Endothelial cell of umbilical vein (primary cell): ENCODE results near the gene MAP3K19. TPM values are rescaled to one million over a fixed set of nuclear protein-coding genes. Genes with fewer than 3 reads are reported as not detected.

Source experiments
- BruUV-seq: library from RNA; stranded (reverse); fragments of 400-500 nt; replicated peaks from 2 replicates; lab custom pipeline; 2021; lab: Mats Ljungman, UMichigan
- CTCF ChIA-PET: fragments of 300-600, 350-600 bp; sonication (Branson Sonifier 250); formaldehyde crosslinking; loops from one replicate; lab custom pipeline; 2021; ENCODE audit warnings: antibody characterized with exemption, inconsistent platforms; lab: Charles Lee
- POLR2A ChIA-PET: fragments of 300-600, 350-600 bp; sonication (Branson Sonifier 250); formaldehyde crosslinking; loops from one replicate; lab custom pipeline; 2021; ENCODE audit warnings: antibody characterized with exemption, inconsistent platforms; lab: Charles Lee
- DNase-seq: peaks from one replicate; pipeline ENCODE4 v3.0.0-alpha.2; 2011; ENCODE audit warnings: low read depth, low spot score
- FAIRE-seq: peaks from 2 replicates; lab custom pipeline; 2011; peaks lifted over from hg19 to GRCh38; lab: Jason Lieb, UNC
- H2AFZ ChIP-seq: 2 replicates; pipeline ENCODE4 v1.6.0; 2012; ENCODE audit warnings: low read depth, low read length, control low read depth, inconsistent platforms
- H3K27ac ChIP-seq: 2 replicates; pipeline ENCODE4 v1.5.1; 2011; ENCODE audit warnings: low read depth, mild to moderate bottlenecking, control low read depth, low read length, moderate library complexity; ENCODE audit not compliant: insufficient read depth
- H3K27me3 ChIP-seq, 2 experiments: 2 replicates each; pipeline versions ENCODE4 v1.6.0 to v1.6.1; 2011; ENCODE audit warnings: low read length in 2 of 2, mixed read lengths in 1 of 2; ENCODE audit not compliant: control insufficient read depth in 2 of 2, insufficient read depth in 2 of 2
- H3K36me3 ChIP-seq, 2 experiments: 2 replicates in 1 of 2; 3 replicates in 1 of 2; pipeline ENCODE4 v1.5.1; 2011; ENCODE audit warnings: low read length in 2 of 2, mild to moderate bottlenecking in 1 of 2, moderate library complexity in 1 of 2; ENCODE audit not compliant: control insufficient read depth in 2 of 2, insufficient read depth in 2 of 2; ENCODE audit errors: extremely low read depth in 1 of 2
- H3K4me1 ChIP-seq: 3 replicates; pipeline ENCODE4 v1.5.1; 2011; ENCODE audit warnings: mild to moderate bottlenecking, low read length; ENCODE audit not compliant: control insufficient read depth, insufficient read depth; ENCODE audit errors: extremely low read depth
- H3K4me2 ChIP-seq: 2 replicates; pipeline ENCODE4 v1.6.1; 2011; ENCODE audit warnings: low read length, control low read depth, mixed read lengths; ENCODE audit not compliant: insufficient read depth
- H3K4me3 ChIP-seq, 3 experiments: fragments of 200-600 bp in 1 of 3; sonication (generic), shearing (Covaris generic) in 1 of 3; replicated peaks in 1 of 3; 2 replicates each; pipeline ENCODE4 v1.5.1; 2011 to 2016; ENCODE audit warnings: control low read depth in 3 of 3, low read length in 3 of 3, mild to moderate bottlenecking in 2 of 3, inconsistent platforms in 1 of 3, low read depth in 1 of 3, moderate library complexity in 1 of 3; ENCODE audit not compliant: insufficient read depth in 1 of 3
- H3K79me2 ChIP-seq: 2 replicates; pipeline ENCODE4 v1.6.0; 2012; ENCODE audit warnings: low read length, inconsistent platforms; ENCODE audit not compliant: control insufficient read depth, insufficient read depth
- H3K9ac ChIP-seq: replicated peaks from 2 replicates; pipeline ENCODE3; 2011; ENCODE audit warnings: low read length, control low read depth; ENCODE audit not compliant: insufficient read depth; ENCODE audit errors: extremely low read depth
- H3K9me1 ChIP-seq: replicated peaks from 3 replicates; pipeline ENCODE4 v1.6.0; 2011; ENCODE audit warnings: mild to moderate bottlenecking, low read length; ENCODE audit not compliant: control insufficient read depth, insufficient read depth; ENCODE audit errors: extremely low read depth
- H3K9me3 ChIP-seq: replicated peaks from 2 replicates; pipeline ENCODE4 v1.5.1; 2012; ENCODE audit warnings: low read length, inconsistent platforms; ENCODE audit not compliant: control insufficient read depth, insufficient read depth
- H4K20me1 ChIP-seq: replicated peaks from 2 replicates; pipeline ENCODE3; 2011; ENCODE audit warnings: mild to moderate bottlenecking, low read length; ENCODE audit not compliant: control insufficient read depth, insufficient read depth; ENCODE audit errors: extremely low read depth
- CTCF ChIP-seq, 2 donors: IDR thresholded peaks; 1 replicate in 1 of 2; 2 replicates in 1 of 2; pipeline ENCODE4 v1.5.1; 2011; ENCODE audit warnings: low read length in 2 of 2, mild to moderate bottlenecking in 2 of 2, moderate library complexity in 2 of 2, control low read depth in 1 of 2, inconsistent platforms in 1 of 2, low read depth in 1 of 2; ENCODE audit not compliant: insufficient read depth in 1 of 2; ENCODE audit errors: extremely low read depth in 1 of 2
- EZH2 ChIP-seq: IDR thresholded peaks from 2 replicates; pipeline ENCODE4 v1.6.1; 2012; ENCODE audit warnings: borderline replicate concordance, low read depth, mild to moderate bottlenecking, moderate library complexity, low read length, inconsistent platforms; ENCODE audit not compliant: severe bottlenecking
- FOS ChIP-seq: IDR thresholded peaks from 2 replicates; pipeline ENCODE4 v1.6.1; 2011; ENCODE audit warnings: mild to moderate bottlenecking, low read length, moderate library complexity, borderline replicate concordance; ENCODE audit not compliant: insufficient read depth
- GATA2 ChIP-seq: IDR thresholded peaks from 2 replicates; pipeline ENCODE4 v1.7.0; 2011; ENCODE audit warnings: low read depth, mild to moderate bottlenecking, moderate library complexity, mixed read lengths, low read length; ENCODE audit not compliant: insufficient read length, insufficient read depth
- JUN ChIP-seq: IDR thresholded peaks from 2 replicates; pipeline ENCODE4 v1.6.1; 2011; ENCODE audit warnings: borderline replicate concordance, low read depth; ENCODE audit not compliant: insufficient read length, insufficient read depth
- MAX ChIP-seq: IDR thresholded peaks from 2 replicates; pipeline ENCODE4 v1.6.1; 2011; ENCODE audit not compliant: insufficient read depth, insufficient read length
- MYC ChIP-seq: IDR thresholded peaks from one replicate; pipeline ENCODE4 v1.6.1; 2011; ENCODE audit warnings: mild to moderate bottlenecking, low read depth, low read length
- POLR2A ChIP-seq: IDR thresholded peaks from 2 replicates; pipeline ENCODE4 v1.6.1; 2012; ENCODE audit warnings: low read depth, mild to moderate bottlenecking, control low read depth, low read length
- POLR2AphosphoS5 ChIP-seq: IDR thresholded peaks from 2 replicates; pipeline ENCODE4 v1.6.1; 2012; ENCODE audit warnings: low read depth, mild to moderate bottlenecking, control low read depth, low read length, moderate library complexity; ENCODE audit not compliant: insufficient read depth
- dilution Hi-C: fragments of 300-500 bp; cut with MboI; formaldehyde crosslinking; loops from one replicate; pipeline ENCODE4 v1.15.0; 2019; ENCODE audit warnings: low sequenced_read_pairs; ENCODE audit not compliant: extremely low pct_ligation_motif_present
- intact Hi-C: fragments of 100-400 bp; cut with micrococcal nuclease; formaldehyde crosslinking; loops from one replicate; pipeline ENCODE4 v1.10.0; 2022
- polyA plus RNA-seq, 4 experiments: library from polyadenylated mRNA; depleted of rRNA in 3 of 4; stranded (reverse) in 3 of 4; unstranded in 1 of 4; fragments of >200 nt; gene quantifications; 2 replicates each; pipeline versions ENCODE4 v1.2.1 to v1.2.3, GENCODE V29; 2011 to 2012; ENCODE audit warnings: missing spikeins in 1 of 4
- total RNA-seq: library from RNA; stranded (reverse); gene quantifications from 2 replicates; pipeline ENCODE4 v1.2.3, GENCODE V29; 2021

MAP3K19 gene
- total and polyA plus RNA-seq, 2 donors (not counting 3 experiments of a cell fraction or from before 2014, with no cell fraction given), result not detected

- Histone ChIP-seq H4K20me1 (no peaks in the 10 kb centered on the region), H3K9me3 (no peaks in the 10 kb centered on the region), H3K9me1 (no peaks in the 10 kb centered on the region), H3K36me3 (no peaks in the 10 kb centered on the region), H3K27me3 (peaks cover 12 to 29% of the 10 kb centered on the region in 2 experiments), H3K4me3 (no peak overlapping the region), H3K4me2 (no peak overlapping the region), H2AFZ (no peak overlapping the region), H3K4me1 (no peaks in the 10 kb centered on the region), H3K79me2 (no peaks in the 10 kb centered on the region), H3K9ac (no peak overlapping the region), H3K27ac (no peak overlapping the region)
- intact Hi-C loops, result no loop called here
- dilution Hi-C loops, result no loop called here
- POLR2A ChIA-PET, result no interaction called here
- TF ChIP-seq EZH2 (no peak), MYC (no peak), POLR2A (no peak), FOS (no peak), CTCF (IDR thresholded peaks at IDR 0.05; ENCODE audit: extremely low read depth in 1 of 2, insufficient read depth in 1 of 2, low read depth in 1 of 2, low read length in 2 of 2) (no peak), GATA2 (no peak), JUN (no peak), MAX (no peak), POLR2AphosphoS5 (no peak)
- FAIRE-seq (no peak), DNase-seq (no peak)
- no TSS peak for BruUV-seq
- CTCF ChIA-PET, result interaction anchor here (1.0 kb wide), 2 partner anchors 19 to 724 kb away, joined by 3 to 4 read pairs; no protein-coding TSS in a partner anchor
Observed at GRCh38 chr2:134985061-134985460, 62.2 kb downstream of the MAP3K19 start.
